OCI-LY7 (cell line): ENCODE measurements around the gene ZNF582. TPM values are rescaled to one million over a fixed set of nuclear protein-coding genes. Genes with fewer than 3 reads are reported as not detected.

Source experiments
- BruUV-seq: library from RNA; stranded (reverse); fragments of 400-500 nt; replicated peaks from 2 replicates; lab custom pipeline; 2021; lab: Mats Ljungman, UMichigan
- CTCF ChIA-PET: fragments of 300-600 bp; sonication (Branson Sonifier 250); formaldehyde crosslinking; loops from one replicate; lab custom pipeline; 2022; ENCODE audit warnings: antibody characterized with exemption; ENCODE audit not compliant: unreplicated experiment; lab: Charles Lee
- POLR2A ChIA-PET: fragments of 300-600 bp; sonication (Branson Sonifier 250); formaldehyde crosslinking; loops from one replicate; lab custom pipeline; 2022; ENCODE audit warnings: antibody characterized with exemption; lab: Charles Lee
- DNase-seq: peaks from one replicate; pipeline ENCODE4 v3.0.0-alpha.2; 2015; ENCODE audit warnings: low spot score
- H2AFZ ChIP-seq: fragments of 200-600 bp; sonication (generic), shearing (Covaris generic); 2 replicates; pipeline ENCODE4 v1.6.1; 2014; ENCODE audit warnings: mild to moderate bottlenecking, antibody characterized with exemption, low read length, moderate library complexity
- H3K27ac ChIP-seq: fragments of 200-600 bp; sonication (generic); 2 replicates; pipeline ENCODE4 v1.5.1; 2014; ENCODE audit warnings: mixed run types, low read depth, mild to moderate bottlenecking, moderate library complexity, low read length, inconsistent platforms; ENCODE audit not compliant: poor library complexity, severe bottlenecking
- H3K36me3 ChIP-seq: fragments of 200-600 bp; sonication (generic); 2 replicates; pipeline ENCODE4 v1.6.1; 2014; ENCODE audit warnings: mild to moderate bottlenecking, antibody characterized with exemption, low read length, moderate library complexity, mixed read lengths; ENCODE audit not compliant: insufficient read depth
- H3K4me1 ChIP-seq: fragments of 200-600 bp; sonication (generic); 2 replicates; pipeline ENCODE4 v1.5.1; 2014; ENCODE audit warnings: mild to moderate bottlenecking, low read length; ENCODE audit not compliant: insufficient read depth, poor library complexity, severe bottlenecking
- H3K4me2 ChIP-seq: fragments of 200-600 bp; sonication (generic); 2 replicates; pipeline ENCODE4 v1.6.1; 2014; ENCODE audit warnings: mild to moderate bottlenecking, low read length
- H3K4me3 ChIP-seq: fragments of 200-600 bp; sonication (generic); 2 replicates; pipeline ENCODE4 v1.5.1; 2014; ENCODE audit warnings: mild to moderate bottlenecking, low read depth, low read length; ENCODE audit not compliant: poor library complexity, severe bottlenecking
- H3K79me2 ChIP-seq: fragments of 200-600 bp; sonication (generic); 2 replicates; pipeline ENCODE4 v1.6.1; 2016; ENCODE audit warnings: low read depth, mild to moderate bottlenecking, low read length, moderate library complexity, mixed read lengths; ENCODE audit not compliant: insufficient read depth
- H3K9me2 ChIP-seq: fragments of 200-600 bp; sonication (generic); 2 replicates; pipeline ENCODE4 v1.6.1; 2016; ENCODE audit warnings: mild to moderate bottlenecking, low read length, mixed read lengths; ENCODE audit not compliant: insufficient read depth
- H3K9me3 ChIP-seq: fragments of 200-600 bp; sonication (generic); 2 replicates; pipeline ENCODE4 v1.6.1; 2014; ENCODE audit warnings: mild to moderate bottlenecking, mixed run types, low read length, mixed read lengths
- H4K20me1 ChIP-seq: fragments of 200-600 bp; sonication (generic); 2 replicates; pipeline ENCODE4 v1.6.1; 2014; ENCODE audit warnings: mild to moderate bottlenecking, antibody characterized with exemption, low read length, moderate library complexity, mixed read lengths; ENCODE audit not compliant: insufficient read depth
- EZH2phosphoT487 ChIP-seq: fragments of 200-600 bp; sonication (generic); IDR thresholded peaks from 2 replicates; pipeline ENCODE4 v1.6.1; 2018; ENCODE audit warnings: low read depth, borderline replicate concordance, mild to moderate bottlenecking, mixed run types, antibody characterized with exemption, low read length, moderate library complexity, mixed read lengths
- intact Hi-C: fragments of 100-400 bp; cut with micrococcal nuclease; formaldehyde crosslinking; loops from one replicate; pipeline ENCODE4 v1.10.0; 2022; ENCODE audit not compliant: unreplicated experiment
- total RNA-seq, 2 experiments: library from RNA; depleted of rRNA in 1 of 2; stranded (reverse); fragments of >200 nt in 1 of 2; shearing (Covaris generic) in 1 of 2; gene quantifications; 2 replicates each; pipeline ENCODE4 v1.2.3, GENCODE V29; 2014 to 2022
- TF ChIP-seq, protein P1 (sequence below): fragments of 200-600 bp; sonication (generic); conservative IDR thresholded peaks from 2 replicates; pipeline ENCODE4 v1.5.1; 2014; ENCODE audit warnings: mild to moderate bottlenecking, antibody characterized with exemption, low read length, moderate library complexity, mixed read lengths

ZNF582 gene
- total RNA-seq, 2 experiments from 2014 or later, result not detected

DNA sequence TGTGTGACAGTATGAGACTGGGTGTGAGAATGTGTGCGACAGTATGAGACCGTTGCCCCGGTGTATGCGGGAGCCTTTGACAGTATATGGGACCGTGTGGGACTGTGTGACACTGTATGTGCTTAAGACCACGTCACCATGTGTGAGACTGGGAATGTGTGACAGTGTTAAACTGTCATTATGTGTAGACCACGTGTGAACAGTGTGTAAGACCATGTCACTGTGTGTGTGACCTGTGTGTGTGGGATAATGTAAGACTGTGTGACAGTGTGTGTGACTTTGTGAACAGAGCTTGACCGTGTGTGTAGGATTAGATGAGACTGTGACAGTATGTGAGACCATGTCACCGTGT lies 11.3 kb upstream of the ZNF582 start:
- H4K20me1 ChIP-seq, result no peaks in the 10 kb centered on the region
- ChIA-PET POLR2A (no interaction called here), CTCF (no interaction called here)
- no peaks in the 10 kb centered on the region; the same call in 1 of the 2 replicates for H3K9me3 ChIP-seq
- no TSS peak for BruUV-seq
- H3K36me3 ChIP-seq, result no peaks in the 10 kb centered on the region
- no peak for TF ChIP-seq EZH2phosphoT487
- TF ChIP-seq, protein P1, sequence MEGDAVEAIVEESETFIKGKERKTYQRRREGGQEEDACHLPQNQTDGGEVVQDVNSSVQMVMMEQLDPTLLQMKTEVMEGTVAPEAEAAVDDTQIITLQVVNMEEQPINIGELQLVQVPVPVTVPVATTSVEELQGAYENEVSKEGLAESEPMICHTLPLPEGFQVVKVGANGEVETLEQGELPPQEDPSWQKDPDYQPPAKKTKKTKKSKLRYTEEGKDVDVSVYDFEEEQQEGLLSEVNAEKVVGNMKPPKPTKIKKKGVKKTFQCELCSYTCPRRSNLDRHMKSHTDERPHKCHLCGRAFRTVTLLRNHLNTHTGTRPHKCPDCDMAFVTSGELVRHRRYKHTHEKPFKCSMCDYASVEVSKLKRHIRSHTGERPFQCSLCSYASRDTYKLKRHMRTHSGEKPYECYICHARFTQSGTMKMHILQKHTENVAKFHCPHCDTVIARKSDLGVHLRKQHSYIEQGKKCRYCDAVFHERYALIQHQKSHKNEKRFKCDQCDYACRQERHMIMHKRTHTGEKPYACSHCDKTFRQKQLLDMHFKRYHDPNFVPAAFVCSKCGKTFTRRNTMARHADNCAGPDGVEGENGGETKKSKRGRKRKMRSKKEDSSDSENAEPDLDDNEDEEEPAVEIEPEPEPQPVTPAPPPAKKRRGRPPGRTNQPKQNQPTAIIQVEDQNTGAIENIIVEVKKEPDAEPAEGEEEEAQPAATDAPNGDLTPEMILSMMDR, result no peak
- no peak for DNase-seq
- H3K79me2 ChIP-seq, result no peaks in the 10 kb centered on the region
- peak overlapping the region; percentile 79; the same call in 1 of the 2 replicates for H2AFZ ChIP-seq
- intact Hi-C loops, result no loop called here
- no peak overlapping the region for H3K27ac ChIP-seq
- H3K4me2 ChIP-seq, result peak overlapping the region; percentile 56; the same call in 1 of the 2 replicates
- H3K4me3 ChIP-seq, result peak overlapping the region; percentile 67
- no peaks in the 10 kb centered on the region for H3K9me2 ChIP-seq
- no peaks in the 10 kb centered on the region for H3K4me1 ChIP-seq

DNA sequence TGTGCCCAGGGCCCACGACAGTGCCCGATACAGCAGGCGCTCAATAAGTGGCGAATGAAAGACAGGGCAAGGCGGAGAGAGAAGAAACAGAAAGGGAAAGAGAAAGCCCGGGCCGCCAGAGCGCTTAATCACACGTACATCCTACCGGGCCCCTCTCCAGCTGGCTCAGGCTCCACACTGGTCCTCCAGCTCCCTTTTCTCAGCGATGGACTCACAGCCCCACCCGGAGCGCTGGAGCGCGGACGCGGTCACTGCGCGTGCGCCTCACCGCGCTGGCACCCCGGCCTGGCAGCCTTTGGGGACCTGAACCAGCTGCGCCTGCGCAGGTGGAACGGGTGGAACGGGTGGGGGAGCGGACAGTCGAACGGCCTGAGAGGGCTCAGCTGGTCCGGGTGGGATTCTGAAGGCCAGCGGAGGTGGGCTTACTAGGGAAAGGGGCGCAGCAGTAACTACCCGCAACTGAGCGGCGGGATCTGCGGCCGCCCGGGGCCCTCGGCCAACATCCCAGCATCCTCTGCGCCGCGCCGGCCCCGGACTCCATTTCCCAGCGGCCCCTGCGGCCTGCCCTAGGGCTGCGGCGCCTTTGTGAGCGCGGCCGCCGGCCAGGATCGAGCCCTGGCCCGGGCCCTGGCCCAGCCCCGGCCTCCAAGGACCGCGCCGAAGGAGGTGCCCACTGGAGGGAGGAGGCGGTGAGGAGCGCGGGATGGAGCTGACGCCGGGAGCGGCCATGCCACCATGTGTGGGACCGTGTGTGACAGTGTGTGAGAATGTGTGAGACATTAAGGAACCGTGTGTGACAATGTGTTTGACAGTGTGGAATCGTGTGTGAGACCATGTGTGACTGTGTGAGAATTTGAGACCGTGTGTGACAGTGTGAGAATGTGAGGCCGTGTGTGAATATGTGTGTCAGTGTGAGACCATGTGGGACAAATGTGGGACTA lies 10.7 kb upstream of the ZNF582 start, which contains the start of gene ZNF583:
ZNF583 (plus strand) TSS at position 569 of the 941 bp plus-strand sequence. CDS start 2,783 bp downstream, outside the sequence.
- no peak for TF ChIP-seq EZH2phosphoT487
- TF ChIP-seq, protein P1, result no peak
- CTCF ChIA-PET, result no interaction called here
- peak within 1 kb of the TSS; percentile 67 for H3K4me3 ChIP-seq

More for the DNA sequence above, 10.7 kb upstream of the ZNF582 start, which contains the start of gene ZNF583:
- no TSS peak for BruUV-seq
- H3K79me2 ChIP-seq, result no peaks in the 10 kb centered on the region
- DNase-seq, result peak; percentile 39
- intact Hi-C loops, result no loop called here
- no peaks in the 10 kb centered on the region for H3K36me3 ChIP-seq
- H3K4me1 ChIP-seq, result no peaks in the 10 kb centered on the region
- H3K9me3 ChIP-seq, result no peaks in the 10 kb centered on the region; the same call in 1 of the 2 replicates
- no peaks in the 10 kb centered on the region for H3K9me2 ChIP-seq
- no peak within 1 kb of the TSS for H3K27ac ChIP-seq
- H3K4me2 ChIP-seq, result peak within 1 kb of the TSS; percentile 56
- H2AFZ ChIP-seq, result peak within 1 kb of the TSS; percentile 79; the same call in 1 of the 2 replicates
- no peaks in the 10 kb centered on the region for H4K20me1 ChIP-seq
- POLR2A ChIA-PET, result interaction anchor here (0.6 kb wide), 2 partner anchors 20 to 962 kb away, joined by 3 to 5 read pairs; no protein-coding TSS in a partner anchor
